ENCODE measurements around the gene SNRNP48. TPM values are rescaled to one million over a fixed set of nuclear protein-coding genes. Genes with fewer than 3 reads are reported as not detected.

Gene SNRNP48
- total and polyA plus RNA-seq, 2 donors (not counting 3 experiments of a cell fraction or from before 2014, with no cell fraction given), result 4.2 to 13.2 TPM

GRCh38 chr6:7647504-7647903, 57.5 kb downstream of the SNRNP48 start:
- dilution Hi-C loops (cut with MboI; ENCODE audit: extremely low pct_ligation_motif_present, low sequenced_read_pairs), result no loop called here

More at GRCh38 chr6:7647504-7647903, 57.5 kb downstream of the SNRNP48 start:
- no peak for DNase-seq (ENCODE audit: low read depth, low spot score)
- intact Hi-C loops (cut with micrococcal nuclease), result no loop called here
- ChIA-PET CTCF (no interaction called here), POLR2A (no interaction called here)
- no peak overlapping the region for H2AFZ ChIP-seq (ENCODE audit: low read depth, low read length)
- H4K20me1 ChIP-seq (replicated peaks; ENCODE audit: control insufficient read depth, extremely low read depth, insufficient read depth, low read length), result no peaks in the 10 kb centered on the region
- H3K9me1 ChIP-seq (replicated peaks; ENCODE audit: control insufficient read depth, extremely low read depth, insufficient read depth, low read length), result no peaks in the 10 kb centered on the region
- H3K9me3 ChIP-seq (replicated peaks; ENCODE audit: control insufficient read depth, insufficient read depth, low read length), result no peaks in the 10 kb centered on the region
- FAIRE-seq, result no peak
- no peak overlapping the region for H3K4me3 ChIP-seq (replicated peaks in 1 of 3; ENCODE audit: insufficient read depth in 1 of 3, low read depth in 1 of 3, low read length in 3 of 3)
- peaks cover 0 to 8% of the 10 kb centered on the region in 2 experiments for H3K27me3 ChIP-seq (ENCODE audit: control insufficient read depth in 2 of 2, insufficient read depth in 2 of 2, low read length in 2 of 2)
- TF ChIP-seq EZH2 (IDR thresholded peaks at IDR 0.05; ENCODE audit: borderline replicate concordance, low read depth, low read length, severe bottlenecking) (no peak), POLR2A (IDR thresholded peaks at IDR 0.05; ENCODE audit: low read depth, low read length) (no peak), JUN (IDR thresholded peaks at IDR 0.05; ENCODE audit: borderline replicate concordance, insufficient read depth, insufficient read length, low read depth) (no peak), GATA2 (IDR thresholded peaks at IDR 0.05; ENCODE audit: insufficient read depth, insufficient read length, low read depth, low read length) (no peak), MAX (IDR thresholded peaks at IDR 0.05; ENCODE audit: insufficient read depth, insufficient read length) (no peak), MYC (IDR thresholded peaks at IDR 0.05; ENCODE audit: low read depth, low read length) (no peak), POLR2AphosphoS5 (IDR thresholded peaks at IDR 0.05; ENCODE audit: insufficient read depth, low read depth, low read length) (no peak), FOS (IDR thresholded peaks at IDR 0.05; ENCODE audit: borderline replicate concordance, insufficient read depth, low read length) (no peak), CTCF (IDR thresholded peaks at IDR 0.05; ENCODE audit: extremely low read depth in 1 of 2, insufficient read depth in 1 of 2, low read depth in 1 of 2, low read length in 2 of 2) (no peak)
- H3K4me1 ChIP-seq (ENCODE audit: control insufficient read depth, extremely low read depth, insufficient read depth, low read length), result no peaks in the 10 kb centered on the region
- no peak overlapping the region for H3K4me2 ChIP-seq (ENCODE audit: insufficient read depth, low read length)
- no peaks in the 10 kb centered on the region for H3K36me3 ChIP-seq (ENCODE audit: control insufficient read depth in 2 of 2, extremely low read depth in 1 of 2, insufficient read depth in 2 of 2, low read length in 2 of 2)
- BruUV-seq (replicated peaks), result no TSS peak
- H3K9ac ChIP-seq (replicated peaks; ENCODE audit: extremely low read depth, insufficient read depth, low read length), result no peak overlapping the region
- H3K27ac ChIP-seq (ENCODE audit: insufficient read depth, low read depth, low read length), result no peak overlapping the region
- no peaks in the 10 kb centered on the region for H3K79me2 ChIP-seq (ENCODE audit: control insufficient read depth, insufficient read depth, low read length)

All from endothelial cell of umbilical vein (primary cell).